HS-5 (cell line): ENCODE data around the gene ALDH1B1.
A peak's percentile ranks its signal among the peaks of the same experiment; 100 is the strongest.
"Not testable (repeated sequence)": the region's sequence is repeated elsewhere in the genome, so short reads cannot be mapped to it uniquely, and the experiment has no call there.

Experiments
- DNase-seq: peaks from one replicate; pipeline ENCODE4 v3.0.0-alpha.2; 2012; ENCODE audit warnings: low read depth

ALDH1B1 gene

DNA sequence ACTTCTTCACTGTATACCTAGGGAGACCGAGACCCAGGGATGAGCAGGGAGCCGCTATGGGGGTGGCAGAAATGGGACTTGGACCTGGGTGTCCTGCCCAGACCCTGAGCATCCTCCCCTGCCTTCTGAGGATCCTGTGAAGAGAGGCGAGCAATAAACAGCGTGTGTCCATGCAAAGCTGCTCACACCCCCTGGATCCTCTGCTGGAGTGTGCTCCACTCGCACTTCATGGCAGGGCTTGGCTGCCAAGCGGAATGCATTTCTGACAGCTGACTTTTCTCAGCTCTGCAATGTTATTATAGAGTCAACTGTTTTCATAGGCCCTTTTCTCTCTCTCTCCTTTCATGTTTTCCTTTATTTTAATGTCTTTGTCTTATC, 31.0 kb upstream of the ALDH1B1 start:
- no peak for DNase-seq

- DNase-seq = peak; percentile 78
Measured at GRCh38 chr9:38362852-38363588, 29.5 kb upstream of the ALDH1B1 start.

GRCh38 chr9:38363589-38363925, 28.9 kb upstream of the ALDH1B1 start:
- DNase-seq = no peak

DNA sequence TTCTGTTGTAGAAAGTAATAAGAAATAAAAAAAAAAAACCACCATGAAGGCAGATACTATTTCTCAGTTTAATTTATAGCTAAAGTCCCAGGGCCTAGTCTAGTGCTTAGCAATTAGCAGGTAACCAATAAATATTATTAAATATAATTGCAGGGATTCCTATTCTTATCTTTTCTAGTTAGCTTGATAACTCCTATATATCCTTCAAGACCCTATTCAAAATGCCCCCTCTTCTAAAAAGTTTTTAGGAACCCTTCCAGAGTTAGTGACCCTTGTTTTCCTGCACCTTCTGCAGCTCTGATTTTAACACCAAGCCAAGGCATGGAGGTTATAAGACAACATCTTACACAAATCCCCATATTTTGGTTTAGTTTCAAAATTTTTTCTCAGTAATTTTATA, 24.6 kb upstream of the ALDH1B1 start:
- no peak for DNase-seq

DNA sequence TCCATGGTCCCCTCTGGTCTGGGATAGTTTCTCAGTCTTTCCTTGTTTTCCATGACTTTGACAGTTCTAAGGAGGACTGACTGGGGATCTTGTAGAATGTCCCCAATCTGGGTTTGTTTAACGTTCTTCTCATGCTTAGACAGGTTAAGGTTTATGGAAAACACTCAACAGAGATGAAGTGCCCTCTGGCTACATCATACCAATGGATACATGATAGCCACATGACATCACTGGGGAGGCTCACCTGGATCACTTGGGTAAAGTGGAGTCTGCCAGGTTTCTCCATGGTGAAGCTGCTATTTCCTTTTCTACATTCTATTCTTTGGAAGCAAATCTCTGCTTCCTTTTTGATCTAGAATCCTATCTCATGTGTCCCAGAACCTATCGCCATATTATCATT, 23.8 kb upstream of the ALDH1B1 start:
- DNase-seq = no peak

GRCh38 chr9:38370176-38370575, 22.3 kb upstream of the ALDH1B1 start:
- no peak for DNase-seq

DNA sequence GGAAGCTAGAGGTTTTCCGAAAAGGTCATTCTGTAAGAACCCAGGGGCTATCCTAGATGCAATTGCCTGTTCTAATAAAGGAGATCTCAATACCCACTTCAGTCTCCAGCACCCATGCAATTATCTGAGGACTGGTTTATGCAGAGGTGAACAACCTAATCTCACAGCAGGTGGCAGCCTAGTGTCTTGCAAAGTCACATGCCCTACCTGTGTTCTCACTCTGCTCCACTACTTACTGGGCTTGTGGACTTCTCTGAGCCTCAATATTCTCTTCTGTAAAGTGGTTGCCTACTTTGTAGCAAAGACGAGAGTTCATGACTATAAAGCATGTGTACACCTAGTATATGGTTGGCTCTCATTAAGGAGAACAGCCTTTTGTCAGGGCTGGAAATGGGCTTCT, 21.0 kb upstream of the ALDH1B1 start:
- DNase-seq = no peak

GRCh38 chr9:38372762-38373619, 19.5 kb upstream of the ALDH1B1 start:
- no peak for DNase-seq

DNA sequence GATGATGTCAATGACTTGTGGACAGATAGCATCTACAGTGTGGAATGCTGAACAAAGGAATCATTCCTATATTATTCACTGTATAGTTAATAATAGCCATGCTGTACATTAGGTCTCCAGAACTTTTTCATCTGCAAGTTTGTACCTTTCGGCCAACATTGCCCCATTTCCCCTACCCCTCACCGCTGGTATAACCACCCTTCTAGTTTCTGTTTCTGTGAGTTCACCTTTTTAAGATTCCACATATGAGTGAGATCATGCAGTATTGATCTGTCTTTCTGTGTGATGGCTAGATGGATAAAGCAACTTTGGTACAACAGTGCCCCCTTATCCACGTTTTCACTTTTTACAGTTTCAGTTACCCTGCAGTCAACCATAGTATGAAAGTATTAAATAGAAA, 18.8 kb upstream of the ALDH1B1 start:
- no peak for DNase-seq

DNA sequence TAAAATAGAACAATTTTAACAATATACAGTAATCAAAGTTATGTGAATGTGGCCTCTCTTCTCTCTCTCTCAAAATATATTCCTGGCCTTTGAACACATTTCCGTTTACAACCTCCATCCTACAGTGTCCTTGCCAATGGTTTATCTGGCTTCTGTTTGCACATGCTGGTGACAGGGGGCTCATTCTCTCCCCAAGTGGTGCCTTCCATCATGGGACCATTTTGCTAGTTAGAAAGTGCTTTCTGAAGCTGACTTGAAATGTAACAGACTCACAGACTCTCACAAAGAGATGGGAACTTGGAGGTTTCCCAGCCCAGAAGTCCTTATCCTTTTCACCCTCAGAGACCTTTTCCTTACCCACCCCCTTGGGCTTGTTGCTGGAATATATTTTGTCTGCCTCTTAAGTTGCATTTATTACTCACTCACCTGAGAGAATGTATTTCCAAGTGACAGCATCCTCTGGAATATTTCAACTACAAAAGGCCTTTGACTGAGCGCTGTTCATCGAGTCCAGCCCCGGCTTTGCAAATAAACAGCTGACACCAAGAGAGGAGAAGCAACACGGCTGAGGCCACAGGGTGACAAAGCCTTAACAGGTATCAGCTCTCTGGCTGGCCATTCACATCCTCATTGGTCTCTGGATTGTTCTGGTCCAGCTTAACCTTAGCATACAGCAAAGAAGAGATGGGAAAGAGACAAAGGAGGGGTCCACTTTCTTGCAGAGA, 17.5 kb upstream of the ALDH1B1 start:
- DNase-seq = no peak

GRCh38 chr9:38375572-38375963, 16.9 kb upstream of the ALDH1B1 start:
- no peak for DNase-seq

- DNase-seq = no peak
Measured at GRCh38 chr9:38376021-38376670, 16.4 kb upstream of the ALDH1B1 start.

DNA sequence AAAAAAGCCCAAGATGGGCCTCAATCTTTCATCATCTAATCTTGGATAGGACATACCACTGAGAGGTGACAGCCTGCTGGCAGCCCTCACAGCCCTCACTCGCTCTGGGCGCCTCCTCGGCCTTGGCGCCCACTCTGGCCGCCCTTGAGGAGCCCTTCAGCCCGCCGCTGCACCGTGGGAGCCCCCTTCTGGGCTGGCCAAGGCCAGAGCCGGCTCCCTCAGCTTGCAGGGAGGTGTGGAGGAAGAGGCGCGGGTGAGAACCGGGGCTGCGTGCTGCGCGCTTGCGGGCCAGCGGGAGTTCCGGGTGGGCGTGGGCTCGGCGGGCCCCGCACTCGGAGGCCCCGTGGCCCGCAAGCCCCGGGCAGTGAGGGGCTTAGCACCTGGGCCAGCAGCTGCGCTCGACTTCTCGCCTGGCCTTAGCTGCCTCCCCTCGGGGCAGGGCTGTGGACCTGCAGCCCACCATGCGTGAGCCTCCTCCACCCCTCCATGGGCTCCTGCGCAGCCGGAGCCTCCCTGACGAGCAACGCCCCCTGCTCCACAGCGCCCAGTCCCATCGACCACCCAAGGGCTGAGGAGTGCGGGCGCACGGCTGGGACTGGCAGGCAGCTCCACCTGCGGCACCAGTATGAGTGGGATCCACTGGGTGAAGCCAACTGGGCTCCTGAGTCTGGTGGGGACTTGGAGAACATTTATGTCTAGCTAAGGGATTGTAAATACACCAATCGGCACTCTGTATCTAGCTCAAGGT, 15.0 kb upstream of the ALDH1B1 start:
- not testable (repeated sequence) for DNase-seq

DNA sequence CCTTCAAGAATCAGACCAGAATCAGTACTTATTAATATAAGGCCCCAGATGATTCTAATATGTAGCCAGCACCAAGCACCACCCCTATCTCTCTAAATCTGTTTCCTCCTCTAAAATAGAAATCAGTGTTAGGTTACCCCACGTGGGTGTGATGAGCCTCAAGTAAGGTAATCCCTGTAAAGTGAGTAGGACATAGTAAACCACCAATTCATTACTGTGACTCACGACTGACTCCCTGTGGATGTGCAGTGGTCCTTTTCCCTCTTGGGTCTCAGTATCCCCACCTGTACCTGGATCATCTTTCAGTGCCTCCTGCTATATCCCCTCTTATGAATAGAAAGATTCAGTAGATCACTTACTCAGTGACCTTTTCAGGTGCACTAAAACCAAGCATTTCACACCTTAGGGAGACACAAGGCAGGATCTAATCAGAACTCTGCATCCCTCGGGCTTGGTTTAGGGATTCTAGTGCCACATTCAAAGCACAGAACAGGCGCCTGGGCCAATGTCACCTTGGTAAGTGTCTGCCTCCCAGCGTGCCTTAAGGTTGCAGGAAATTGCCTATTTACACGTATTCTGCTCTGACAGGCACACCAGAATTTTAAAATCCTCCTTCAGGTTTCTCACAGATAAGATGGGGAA, 12.2 kb upstream of the ALDH1B1 start:
- no peak for DNase-seq

- no peak for DNase-seq
Measured at GRCh38 chr9:38380872-38381534, 11.5 kb upstream of the ALDH1B1 start.

GRCh38 chr9:38382141-38382540, 10.4 kb upstream of the ALDH1B1 start:
- no peak for DNase-seq

- no peak for DNase-seq
Measured at GRCh38 chr9:38384990-38385848, 7.3 kb upstream of the ALDH1B1 start.

DNA sequence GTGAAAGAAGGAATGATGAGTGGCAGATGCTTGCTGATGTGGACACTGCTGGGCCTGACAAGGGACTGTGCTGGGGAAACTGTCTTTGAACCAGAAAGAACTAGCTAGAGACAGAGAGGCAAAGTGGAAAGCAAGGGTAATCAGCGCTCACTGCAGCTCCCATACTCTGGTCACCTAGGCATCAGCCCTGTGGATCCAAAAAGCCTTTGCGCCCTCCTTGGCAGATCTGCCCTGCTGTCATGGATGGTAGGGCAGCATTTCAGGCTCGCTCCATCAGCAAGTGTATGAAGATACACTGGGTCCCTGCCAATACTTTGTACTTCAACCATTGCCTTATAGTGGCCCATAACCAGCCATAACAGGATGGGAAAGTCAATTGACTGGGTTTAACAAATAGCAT, 6.6 kb upstream of the ALDH1B1 start:
- DNase-seq = no peak

GRCh38 chr9:38386319-38386895, 6.1 kb upstream of the ALDH1B1 start:
- DNase-seq = no peak
